Measurements from ENCODE around the gene LRP10.

The LRP10 gene

DNA sequence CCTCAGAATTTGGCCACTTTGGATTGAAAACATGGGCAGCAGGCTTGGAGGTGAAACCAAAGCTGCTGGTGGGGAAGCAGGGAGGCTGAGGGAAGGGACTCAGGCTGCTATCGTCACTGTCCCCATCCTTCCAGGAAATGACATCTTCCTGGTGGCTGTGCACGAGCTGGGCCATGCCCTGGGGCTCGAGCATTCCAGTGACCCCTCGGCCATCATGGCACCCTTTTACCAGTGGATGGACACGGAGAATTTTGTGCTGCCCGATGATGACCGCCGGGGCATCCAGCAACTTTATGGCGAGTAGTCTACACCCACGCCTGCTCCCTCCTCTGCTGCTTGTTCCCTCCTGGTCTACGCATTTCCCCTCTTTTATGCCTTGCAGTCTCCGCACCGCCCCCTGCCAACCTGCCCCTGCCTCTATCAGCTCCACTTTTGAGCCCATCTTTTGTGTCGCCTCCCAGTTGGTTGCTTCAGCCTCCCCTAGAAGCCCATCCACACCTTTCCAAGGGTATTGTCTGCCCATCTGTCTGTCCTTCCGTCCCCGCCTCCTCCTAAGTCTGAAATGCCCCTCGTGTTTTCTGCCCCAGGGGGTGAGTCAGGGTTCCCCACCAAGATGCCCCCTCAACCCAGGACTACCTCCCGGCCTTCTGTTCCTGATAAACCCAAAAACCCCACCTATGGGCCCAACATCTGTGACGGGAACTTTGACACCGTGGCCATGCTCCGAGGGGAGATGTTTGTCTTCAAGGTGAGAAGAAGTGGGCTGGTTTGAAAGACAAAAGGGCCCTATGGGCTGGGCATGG lies 28.2 kb upstream of the LRP10 start:
- no peak for TF ChIP-seq EZH2phosphoT487 (conservative IDR thresholded peaks at IDR 0.05; ENCODE audit: low read length)
- TF ChIP-seq, protein P1, sequence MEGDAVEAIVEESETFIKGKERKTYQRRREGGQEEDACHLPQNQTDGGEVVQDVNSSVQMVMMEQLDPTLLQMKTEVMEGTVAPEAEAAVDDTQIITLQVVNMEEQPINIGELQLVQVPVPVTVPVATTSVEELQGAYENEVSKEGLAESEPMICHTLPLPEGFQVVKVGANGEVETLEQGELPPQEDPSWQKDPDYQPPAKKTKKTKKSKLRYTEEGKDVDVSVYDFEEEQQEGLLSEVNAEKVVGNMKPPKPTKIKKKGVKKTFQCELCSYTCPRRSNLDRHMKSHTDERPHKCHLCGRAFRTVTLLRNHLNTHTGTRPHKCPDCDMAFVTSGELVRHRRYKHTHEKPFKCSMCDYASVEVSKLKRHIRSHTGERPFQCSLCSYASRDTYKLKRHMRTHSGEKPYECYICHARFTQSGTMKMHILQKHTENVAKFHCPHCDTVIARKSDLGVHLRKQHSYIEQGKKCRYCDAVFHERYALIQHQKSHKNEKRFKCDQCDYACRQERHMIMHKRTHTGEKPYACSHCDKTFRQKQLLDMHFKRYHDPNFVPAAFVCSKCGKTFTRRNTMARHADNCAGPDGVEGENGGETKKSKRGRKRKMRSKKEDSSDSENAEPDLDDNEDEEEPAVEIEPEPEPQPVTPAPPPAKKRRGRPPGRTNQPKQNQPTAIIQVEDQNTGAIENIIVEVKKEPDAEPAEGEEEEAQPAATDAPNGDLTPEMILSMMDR (IDR thresholded peaks at IDR 0.05; ENCODE audit: insufficient read depth, low read length, poor library complexity, severe bottlenecking) = no peak
- Histone ChIP-seq H3K79me2 (ENCODE audit: insufficient read depth, low read length) (no peaks in the 10 kb centered on the region), H3K27ac (ENCODE audit: low read depth, low read length) (no peak overlapping the region), H3K9ac (ENCODE audit: low read length) (no peak overlapping the region), H3K4me2 (ENCODE audit: low read depth, low read length, poor library complexity, severe bottlenecking) (no peak overlapping the region), H3K9me2 (replicated peaks; ENCODE audit: insufficient read depth, low read length) (no peaks in the 10 kb centered on the region), H3K27me3 (ENCODE audit: low read length) (no peaks in the 10 kb centered on the region), H3K36me3 (ENCODE audit: low read length) (no peaks in the 10 kb centered on the region), H3F3A (ENCODE audit: insufficient read depth) (no peaks in the 10 kb centered on the region), H3K4me3 (ENCODE audit: insufficient read depth, low read length, poor library complexity, severe bottlenecking) (no peak overlapping the region), H4K20me1 (ENCODE audit: low read depth, low read length) (no peaks in the 10 kb centered on the region), H3K9me3 (ENCODE audit: insufficient read depth, low read length) (no peaks in the 10 kb centered on the region), H2AFZ (ENCODE audit: low read depth, low read length, severe bottlenecking) (no peak overlapping the region)

DNA sequence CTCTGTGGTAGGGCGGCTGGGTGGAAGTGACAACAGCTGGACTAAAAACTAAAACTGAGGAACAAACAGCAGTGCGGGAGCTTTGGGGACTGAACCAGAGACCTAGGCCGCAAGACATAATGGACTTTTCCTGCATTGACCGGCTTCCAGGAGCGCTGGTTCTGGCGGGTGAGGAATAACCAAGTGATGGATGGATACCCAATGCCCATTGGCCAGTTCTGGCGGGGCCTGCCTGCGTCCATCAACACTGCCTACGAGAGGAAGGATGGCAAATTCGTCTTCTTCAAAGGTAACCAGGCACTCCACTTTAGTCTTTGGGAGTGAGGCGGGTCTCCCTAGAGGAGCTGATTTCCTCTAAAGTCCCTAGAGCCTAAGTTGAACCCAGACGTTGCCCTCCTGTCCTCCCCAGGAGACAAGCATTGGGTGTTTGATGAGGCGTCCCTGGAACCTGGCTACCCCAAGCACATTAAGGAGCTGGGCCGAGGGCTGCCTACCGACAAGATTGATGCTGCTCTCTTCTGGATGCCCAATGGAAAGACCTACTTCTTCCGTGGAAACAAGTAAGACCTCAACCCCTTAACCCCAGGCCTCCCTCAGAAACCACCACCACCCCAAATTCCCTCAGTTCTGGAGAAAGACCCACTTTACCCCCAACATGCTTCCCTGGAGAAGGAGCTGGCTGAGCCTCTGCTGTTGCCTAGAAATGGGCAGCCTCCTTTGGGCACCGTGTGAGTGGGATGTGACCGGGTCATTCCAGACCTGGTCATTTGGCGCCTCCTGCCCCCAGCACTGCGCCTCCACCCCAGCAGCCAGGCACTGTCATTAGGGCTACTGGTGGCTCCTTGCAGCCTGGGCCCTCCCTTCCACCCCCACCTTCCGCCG lies 27.1 kb upstream of the LRP10 start:
- no peak overlapping the region for H3K27ac ChIP-seq (ENCODE audit: low read depth, low read length)
- no peaks in the 10 kb centered on the region for H4K20me1 ChIP-seq (ENCODE audit: low read depth, low read length)
- no peak overlapping the region for H3K9ac ChIP-seq (ENCODE audit: low read length)
- TF ChIP-seq EZH2phosphoT487 (conservative IDR thresholded peaks at IDR 0.05; ENCODE audit: low read length) = no peak
- TF ChIP-seq, protein P1 (IDR thresholded peaks at IDR 0.05; ENCODE audit: insufficient read depth, low read length, poor library complexity, severe bottlenecking) = no peak
- no peaks in the 10 kb centered on the region for H3K9me2 ChIP-seq (replicated peaks; ENCODE audit: insufficient read depth, low read length)
- no peaks in the 10 kb centered on the region for H3K79me2 ChIP-seq (ENCODE audit: insufficient read depth, low read length)
- H3K4me3 ChIP-seq (ENCODE audit: insufficient read depth, low read length, poor library complexity, severe bottlenecking) = no peak overlapping the region
- no peaks in the 10 kb centered on the region for H3K27me3 ChIP-seq (ENCODE audit: low read length)
- H3K36me3 ChIP-seq (ENCODE audit: low read length) = no peaks in the 10 kb centered on the region
- no peak overlapping the region for H3K4me2 ChIP-seq (ENCODE audit: low read depth, low read length, poor library complexity, severe bottlenecking)
- H2AFZ ChIP-seq (ENCODE audit: low read depth, low read length, severe bottlenecking) = no peak overlapping the region
- H3K9me3 ChIP-seq (ENCODE audit: insufficient read depth, low read length) = no peaks in the 10 kb centered on the region
- H3F3A ChIP-seq (ENCODE audit: insufficient read depth) = no peaks in the 10 kb centered on the region

DNA sequence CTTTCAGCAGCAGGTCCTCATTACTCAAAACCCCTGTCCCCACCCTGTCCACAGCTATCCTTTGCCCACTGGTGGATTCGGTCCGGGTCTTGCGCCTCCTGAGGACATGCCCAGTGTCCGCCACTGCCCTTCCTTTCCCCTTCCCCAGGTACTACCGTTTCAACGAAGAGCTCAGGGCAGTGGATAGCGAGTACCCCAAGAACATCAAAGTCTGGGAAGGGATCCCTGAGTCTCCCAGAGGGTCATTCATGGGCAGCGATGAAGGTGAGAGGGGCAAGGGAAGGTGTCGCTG lies 26.5 kb upstream of the LRP10 start:
- Histone ChIP-seq H3K79me2 (ENCODE audit: insufficient read depth, low read length) (no peaks in the 10 kb centered on the region), H4K20me1 (ENCODE audit: low read depth, low read length) (no peaks in the 10 kb centered on the region), H3K9me2 (replicated peaks; ENCODE audit: insufficient read depth, low read length) (no peaks in the 10 kb centered on the region), H3K36me3 (ENCODE audit: low read length) (no peaks in the 10 kb centered on the region), H3K9me3 (ENCODE audit: insufficient read depth, low read length) (no peaks in the 10 kb centered on the region), H3K4me3 (ENCODE audit: insufficient read depth, low read length, poor library complexity, severe bottlenecking) (no peak overlapping the region), H3K9ac (ENCODE audit: low read length) (no peak overlapping the region), H2AFZ (ENCODE audit: low read depth, low read length, severe bottlenecking) (no peak overlapping the region), H3K4me2 (ENCODE audit: low read depth, low read length, poor library complexity, severe bottlenecking) (no peak overlapping the region), H3F3A (ENCODE audit: insufficient read depth) (no peaks in the 10 kb centered on the region), H3K27me3 (ENCODE audit: low read length) (no peaks in the 10 kb centered on the region), H3K27ac (ENCODE audit: low read depth, low read length) (no peak overlapping the region)
- TF ChIP-seq EZH2phosphoT487 (conservative IDR thresholded peaks at IDR 0.05; ENCODE audit: low read length) = no peak
- TF ChIP-seq, protein P1 (IDR thresholded peaks at IDR 0.05; ENCODE audit: insufficient read depth, low read length, poor library complexity, severe bottlenecking) = no peak
